Effector memory CD4-positive, alpha-beta T cell (primary cell): ENCODE results near the gene PCNX1.

ENCODE experiments used
- DNase-seq, 3 donors: peaks; one replicate each; pipeline ENCODE4 v3.0.0-alpha.2; 2020
- H3K27ac ChIP-seq: 2 replicates; pipeline ENCODE4 v1.7.0; 2013; ENCODE audit warnings: mild to moderate bottlenecking, low read length, moderate library complexity; ENCODE audit not compliant: insufficient read depth, poor library complexity, severe bottlenecking
- H3K27me3 ChIP-seq: replicated peaks from 2 replicates; pipeline ENCODE4 v1.7.0; 2013; ENCODE audit warnings: mild to moderate bottlenecking, low read length; ENCODE audit not compliant: insufficient read depth, control insufficient read depth, poor library complexity, severe bottlenecking
- H3K36me3 ChIP-seq: 2 replicates; pipeline ENCODE4 v1.7.0; 2013; ENCODE audit warnings: mild to moderate bottlenecking, low read length, moderate library complexity; ENCODE audit not compliant: control insufficient read depth, insufficient read depth
- H3K4me1 ChIP-seq: 2 replicates; pipeline ENCODE4 v1.7.0; 2013; ENCODE audit warnings: low read length, mild to moderate bottlenecking; ENCODE audit not compliant: control insufficient read depth, insufficient read depth, poor library complexity, severe bottlenecking
- H3K4me3 ChIP-seq: 2 replicates; pipeline ENCODE4 v1.7.0; 2013; ENCODE audit warnings: low read length, low read depth, mild to moderate bottlenecking; ENCODE audit not compliant: insufficient read depth, poor library complexity, severe bottlenecking
- H3K9me3 ChIP-seq: 2 replicates; pipeline ENCODE4 v1.7.0; 2013; ENCODE audit warnings: mild to moderate bottlenecking, low read length, moderate library complexity; ENCODE audit not compliant: control insufficient read depth

The PCNX1 gene

DNA sequence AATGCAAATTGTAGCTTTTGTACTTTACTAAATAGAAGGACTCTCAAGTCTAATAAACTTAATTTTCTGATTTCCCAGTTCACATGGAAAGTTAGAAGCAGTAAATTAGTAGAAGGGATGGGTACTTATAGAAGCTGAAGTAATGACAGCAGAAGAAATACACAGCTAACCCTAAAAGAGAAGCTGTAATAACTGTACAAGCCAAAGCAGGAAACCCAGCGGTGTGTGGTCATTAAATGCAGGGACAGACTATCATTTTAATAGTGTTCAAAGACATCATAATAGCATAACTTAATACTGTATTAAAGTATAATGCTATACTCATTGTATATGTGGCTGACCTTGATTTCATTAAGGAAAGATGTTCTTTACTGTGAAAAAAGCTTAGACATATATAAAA, 74.9 kb downstream of the PCNX1 start:
- H3K27me3 ChIP-seq = no peaks in the 10 kb centered on the region
- no peaks in the 10 kb centered on the region for H3K9me3 ChIP-seq
- H3K36me3 ChIP-seq = peaks cover 14% of the 10 kb centered on the region
- H3K4me3 ChIP-seq = no peak overlapping the region
- peaks cover 32% of the 10 kb centered on the region for H3K4me1 ChIP-seq
- DNase-seq = no peak
- peak overlapping the region; percentile 46 for H3K27ac ChIP-seq

DNA sequence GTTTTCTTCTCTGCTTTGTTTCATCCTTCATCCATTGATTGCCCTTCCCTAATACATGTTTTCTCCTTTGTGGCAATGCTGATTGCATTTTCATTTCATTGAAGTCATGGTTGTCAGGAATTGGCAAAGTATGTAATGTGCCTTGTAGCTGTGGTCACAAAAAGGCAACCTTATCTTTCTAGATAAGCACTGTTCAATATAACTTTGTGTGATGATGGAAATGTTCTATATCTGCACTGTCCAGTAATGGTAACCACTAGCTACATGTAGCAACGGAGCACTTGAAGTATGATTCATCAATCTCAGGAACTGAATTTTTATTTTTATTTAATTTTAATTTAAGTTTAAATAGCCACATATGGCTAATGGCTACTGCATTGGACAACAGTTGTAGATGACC, 79.8 kb downstream of the PCNX1 start:
- Histone ChIP-seq H3K9me3 (no peaks in the 10 kb centered on the region), H3K36me3 (no peaks in the 10 kb centered on the region), H3K27ac (no peak overlapping the region), H3K4me1 (peaks cover 17% of the 10 kb centered on the region), H3K4me3 (no peak overlapping the region), H3K27me3 (no peaks in the 10 kb centered on the region)
- DNase-seq = no peak

DNA sequence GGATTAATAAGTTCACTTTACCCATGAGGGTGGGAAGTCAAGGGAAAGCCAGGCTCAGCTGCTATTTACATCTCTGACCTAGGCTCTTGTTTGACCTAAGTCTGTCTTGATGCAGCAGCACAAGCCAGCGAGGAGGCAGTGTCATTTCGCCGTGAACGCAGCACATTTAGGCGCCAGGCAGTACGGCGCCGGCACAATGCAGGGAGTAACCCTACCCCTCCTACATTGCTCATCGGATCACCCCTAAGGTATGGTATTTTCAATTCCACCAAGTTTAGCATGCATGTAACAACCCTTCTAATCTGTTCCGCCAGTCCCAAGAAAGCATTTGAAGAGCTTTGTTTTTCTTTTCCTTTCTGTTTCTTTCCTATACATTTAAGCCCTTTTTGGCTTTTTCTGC, 81.2 kb downstream of the PCNX1 start:
- peaks cover 8% of the 10 kb centered on the region for H3K4me1 ChIP-seq
- DNase-seq = peak in 1 of 3 donors; percentile 9
- H3K36me3 ChIP-seq = no peaks in the 10 kb centered on the region
- peak overlapping the region; percentile 47 for H3K4me3 ChIP-seq
- no peaks in the 10 kb centered on the region for H3K9me3 ChIP-seq
- H3K27me3 ChIP-seq = no peaks in the 10 kb centered on the region
- H3K27ac ChIP-seq = peak overlapping the region; percentile 55

DNA sequence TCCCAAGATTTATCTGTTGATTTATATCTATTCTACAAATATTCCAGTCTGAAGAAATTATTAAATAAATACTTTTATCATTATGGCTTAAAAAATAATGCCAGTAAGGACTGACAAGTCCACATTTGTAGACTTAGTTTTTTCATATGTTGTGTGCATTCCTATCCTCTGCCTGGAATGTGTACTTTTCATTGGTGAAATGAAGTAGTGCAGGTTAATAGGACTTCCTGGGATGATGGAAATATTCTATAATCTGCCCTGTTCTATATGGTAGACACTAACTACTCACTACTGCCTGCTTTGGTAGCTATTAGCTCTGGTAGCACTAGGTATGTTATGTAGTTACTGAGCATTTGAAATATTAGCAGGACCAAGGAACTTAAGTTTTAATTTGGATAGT, 86.7 kb downstream of the PCNX1 start:
- Histone ChIP-seq H3K27me3 (no peaks in the 10 kb centered on the region), H3K4me3 (no peak overlapping the region), H3K27ac (no peak overlapping the region), H3K4me1 (peaks cover 34% of the 10 kb centered on the region), H3K36me3 (peaks cover 4% of the 10 kb centered on the region), H3K9me3 (no peaks in the 10 kb centered on the region)
- no peak for DNase-seq

- H3K4me1 ChIP-seq = peaks cover 40% of the 10 kb centered on the region
- no peak for DNase-seq
- no peaks in the 10 kb centered on the region for H3K9me3 ChIP-seq
- no peak overlapping the region for H3K27ac ChIP-seq
- no peaks in the 10 kb centered on the region for H3K27me3 ChIP-seq
- H3K4me3 ChIP-seq = no peak overlapping the region
- H3K36me3 ChIP-seq = peaks cover 4% of the 10 kb centered on the region
Measured at GRCh38 chr14:70995211-70995610, 88.0 kb downstream of the PCNX1 start.

DNA sequence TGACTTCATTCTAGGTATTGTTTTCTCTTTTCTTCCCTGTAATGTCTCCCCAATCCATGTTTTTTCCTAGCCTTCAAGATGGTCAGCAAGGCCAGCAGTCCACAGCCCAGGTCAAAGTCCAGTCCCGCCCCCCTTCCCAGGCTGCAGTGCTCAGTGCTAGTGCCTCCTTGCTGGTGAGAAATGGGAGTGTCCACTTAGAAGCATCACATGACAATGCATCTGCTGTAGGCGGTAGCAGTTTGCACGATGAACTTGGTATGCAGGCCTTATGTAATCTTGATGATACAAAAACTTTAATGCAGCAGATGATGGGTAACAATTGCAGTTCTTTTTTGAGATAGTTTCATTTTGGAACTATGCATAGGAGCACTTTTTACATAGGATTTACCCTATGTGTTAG, 88.4 kb downstream of the PCNX1 start:
- peaks cover 4% of the 10 kb centered on the region for H3K36me3 ChIP-seq
- DNase-seq = no peak
- no peak overlapping the region for H3K27ac ChIP-seq
- H3K4me3 ChIP-seq = peak overlapping the region; percentile 14
- H3K4me1 ChIP-seq = peaks cover 38% of the 10 kb centered on the region
- H3K9me3 ChIP-seq = no peaks in the 10 kb centered on the region
- H3K27me3 ChIP-seq = no peaks in the 10 kb centered on the region

DNA sequence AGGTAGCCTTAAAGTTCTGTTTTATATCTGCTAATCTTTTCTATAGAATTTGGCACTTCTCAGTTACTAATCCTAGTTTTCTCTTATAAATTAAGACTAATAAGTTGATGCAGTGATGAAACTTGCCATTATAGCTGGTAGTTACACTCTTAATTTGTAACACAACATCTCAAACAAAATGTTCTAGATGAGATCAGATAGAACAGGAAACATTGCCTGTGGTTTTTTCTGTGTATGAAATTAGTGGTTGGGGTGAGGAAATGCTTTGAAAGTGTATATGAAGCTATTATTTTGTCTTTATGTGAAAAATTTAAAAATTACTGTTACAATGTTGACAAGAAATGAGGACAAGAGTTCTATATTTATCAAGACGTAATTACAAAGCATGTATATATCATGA, 91.9 kb downstream of the PCNX1 start:
- Histone ChIP-seq H3K27ac (peak overlapping the region; percentile 49), H3K4me3 (peak overlapping the region; percentile 17), H3K27me3 (no peaks in the 10 kb centered on the region), H3K4me1 (peaks cover 50% of the 10 kb centered on the region), H3K9me3 (no peaks in the 10 kb centered on the region), H3K36me3 (peaks cover 9% of the 10 kb centered on the region)
- no peak for DNase-seq

GRCh38 chr14:71000091-71000490, 92.8 kb downstream of the PCNX1 start:
- Histone ChIP-seq H3K27ac (no peak overlapping the region), H3K4me3 (no peak overlapping the region)
- no peak for DNase-seq

DNA sequence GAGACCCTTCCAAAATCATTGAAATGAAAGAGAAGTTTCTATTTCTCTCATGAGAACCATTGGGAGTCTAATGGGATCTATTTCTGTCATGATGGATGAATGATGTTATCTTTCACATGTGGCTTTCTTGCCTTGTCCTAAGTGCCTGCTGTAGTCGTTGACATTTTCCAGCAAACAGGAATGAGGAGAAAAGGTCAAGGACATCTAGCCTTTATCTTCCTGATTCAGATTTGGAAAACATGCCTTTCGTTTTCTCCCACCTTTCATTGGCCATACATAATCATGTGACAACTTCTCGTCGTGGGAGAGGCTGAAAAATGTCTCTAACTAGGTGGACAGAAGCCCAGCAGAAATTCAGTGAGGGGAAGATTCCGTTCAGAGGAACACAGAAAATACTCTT, 94.5 kb downstream of the PCNX1 start:
- Histone ChIP-seq H3K36me3 (peaks cover 18% of the 10 kb centered on the region), H3K4me3 (no peak overlapping the region), H3K9me3 (no peaks in the 10 kb centered on the region), H3K4me1 (peaks cover 43% of the 10 kb centered on the region), H3K27ac (no peak overlapping the region), H3K27me3 (no peaks in the 10 kb centered on the region)
- DNase-seq = no peak

More at GRCh38 chr14:71000091-71000490, 92.8 kb downstream of the PCNX1 start:
- H3K27me3 ChIP-seq = no peaks in the 10 kb centered on the region
- peaks cover 18% of the 10 kb centered on the region for H3K36me3 ChIP-seq
- H3K9me3 ChIP-seq = no peaks in the 10 kb centered on the region
- H3K4me1 ChIP-seq = peaks cover 53% of the 10 kb centered on the region

GRCh38 chr14:71003156-71003555, 95.9 kb downstream of the PCNX1 start:
- H3K27ac ChIP-seq = no peak overlapping the region
- H3K9me3 ChIP-seq = no peaks in the 10 kb centered on the region
- H3K4me3 ChIP-seq = no peak overlapping the region
- H3K4me1 ChIP-seq = peaks cover 34% of the 10 kb centered on the region
- DNase-seq = no peak
- peaks cover 18% of the 10 kb centered on the region for H3K36me3 ChIP-seq
- no peaks in the 10 kb centered on the region for H3K27me3 ChIP-seq

- DNase-seq = no peak
- peaks cover 18% of the 10 kb centered on the region for H3K36me3 ChIP-seq
- peaks cover 31% of the 10 kb centered on the region for H3K4me1 ChIP-seq
- no peak overlapping the region for H3K27ac ChIP-seq
- no peak overlapping the region for H3K4me3 ChIP-seq
- H3K27me3 ChIP-seq = no peaks in the 10 kb centered on the region
- H3K9me3 ChIP-seq = no peaks in the 10 kb centered on the region
Measured at GRCh38 chr14:71004481-71004880, 97.2 kb downstream of the PCNX1 start.
